WERI-Rb-1 (cell line): ENCODE data around the gene CBX8.

ENCODE experiments used
- DNase-seq: peaks from one replicate; pipeline ENCODE4 v3.0.0-alpha.2; 2020
- H3K27ac ChIP-seq: fragments of 250-450 bp; sonication (Bioruptor Pico); 2 replicates; pipeline ENCODE4 v1.5.1; 2020; ENCODE audit warnings: mild to moderate bottlenecking, moderate library complexity
- H3K27me3 ChIP-seq: fragments of 250-450 bp; sonication (Bioruptor Pico); 2 replicates; pipeline ENCODE4 v1.5.1; 2021; ENCODE audit warnings: mild to moderate bottlenecking, low read depth, moderate library complexity; ENCODE audit not compliant: insufficient read depth, severe bottlenecking
- H3K36me3 ChIP-seq: fragments of 250-450 bp; sonication (Bioruptor Pico); 2 replicates; pipeline ENCODE4 v1.5.1; 2020; ENCODE audit warnings: mild to moderate bottlenecking, moderate library complexity
- H3K4me3 ChIP-seq: 2 replicates; pipeline ENCODE4 v1.5.1; 2011; ENCODE audit warnings: low read depth, mild to moderate bottlenecking, control low read depth, low read length
- H3K9me3 ChIP-seq: fragments of 250-450 bp; sonication (Bioruptor Pico); 2 replicates; pipeline ENCODE4 v1.5.1; 2021; ENCODE audit warnings: mild to moderate bottlenecking, moderate library complexity; ENCODE audit not compliant: severe bottlenecking
- CTCF ChIP-seq: IDR thresholded peaks from 2 replicates; pipeline ENCODE4 v1.5.1; 2011; ENCODE audit warnings: low read depth, mild to moderate bottlenecking, control low read depth, inconsistent platforms, low read length

The CBX8 gene

GRCh38 chr17:79754370-79754769 lies 42.5 kb downstream of the CBX8 start:
- H3K27me3 ChIP-seq = no peaks in the 10 kb centered on the region
- TF ChIP-seq CTCF = no peak

DNA sequence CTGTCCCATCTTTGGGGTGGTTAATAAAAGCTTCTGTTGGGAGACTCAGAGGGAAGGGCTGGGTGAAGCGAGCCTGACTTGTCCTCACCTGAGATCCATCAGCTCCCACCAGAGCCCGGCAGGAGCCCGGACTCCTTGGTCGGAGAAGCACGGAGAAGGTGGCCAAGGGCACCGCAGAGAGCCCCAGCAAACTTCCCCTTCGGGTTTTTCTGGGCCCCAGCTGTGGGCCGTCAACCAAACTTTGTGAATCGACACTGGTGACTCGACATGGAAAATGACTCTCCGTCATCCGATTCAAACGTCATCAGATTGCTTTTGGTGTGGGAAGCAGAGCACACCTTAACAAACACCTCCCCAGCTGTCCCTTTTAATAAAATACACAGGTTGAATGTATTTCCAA lies 44.7 kb downstream of the CBX8 start:
- TF ChIP-seq CTCF = no peak
- H3K36me3 ChIP-seq = no peaks in the 10 kb centered on the region
- DNase-seq = no peak
- H3K27ac ChIP-seq = no peak overlapping the region
- peaks cover 19% of the 10 kb centered on the region for H3K27me3 ChIP-seq
- no peak overlapping the region for H3K4me3 ChIP-seq
- H3K9me3 ChIP-seq = no peaks in the 10 kb centered on the region

More at GRCh38 chr17:79754370-79754769, 42.5 kb downstream of the CBX8 start:
- Histone ChIP-seq H3K36me3 (no peaks in the 10 kb centered on the region), H3K27ac (no peak overlapping the region), H3K4me3 (no peak overlapping the region), H3K9me3 (no peaks in the 10 kb centered on the region)
- no peak for DNase-seq

DNA sequence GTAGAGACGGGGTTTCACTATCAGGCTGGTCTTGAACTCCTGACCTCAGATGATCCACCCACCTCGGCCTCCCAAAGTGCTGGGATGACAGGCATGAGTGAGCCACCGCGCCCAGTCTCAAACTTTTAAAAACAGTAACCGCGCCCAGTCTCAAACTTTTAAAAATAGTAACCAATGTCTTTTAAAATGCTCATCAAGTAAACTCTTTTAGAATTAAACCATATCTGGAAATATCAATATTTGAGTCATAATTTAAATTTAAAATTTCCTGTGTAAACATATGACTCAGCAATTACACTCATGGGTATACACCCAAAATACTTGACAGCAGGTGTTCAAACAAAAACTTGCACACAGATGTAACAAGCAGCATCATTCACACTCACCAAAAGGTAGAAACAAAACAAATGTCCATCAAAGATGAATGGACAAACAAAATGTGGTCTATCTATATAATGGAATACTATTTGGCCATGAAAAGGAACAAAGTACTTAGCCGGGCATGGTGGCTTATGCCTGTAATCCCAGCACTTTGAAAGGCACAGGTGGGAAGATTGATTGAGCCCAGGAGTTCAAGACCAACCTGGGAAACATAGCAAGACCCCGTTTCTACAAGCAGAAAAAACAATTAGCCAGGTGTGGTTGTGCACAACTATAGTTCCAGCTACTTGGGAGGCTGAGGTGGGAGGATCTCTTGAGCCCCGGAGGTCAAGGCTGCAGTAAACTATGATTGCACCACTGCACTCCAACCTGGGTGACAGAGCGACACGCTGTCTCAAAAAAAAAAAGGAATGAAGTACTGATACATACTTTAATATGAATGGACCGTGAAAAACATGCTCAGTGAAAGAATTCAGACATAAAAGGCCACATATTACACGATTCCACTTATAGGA lies 46.0 kb downstream of the CBX8 start:
- no peak for TF ChIP-seq CTCF
- H3K27ac ChIP-seq = no peak overlapping the region
- H3K4me3 ChIP-seq = no peak overlapping the region
- peaks cover 28% of the 10 kb centered on the region for H3K27me3 ChIP-seq
- no peaks in the 10 kb centered on the region for H3K36me3 ChIP-seq
- H3K9me3 ChIP-seq = no peaks in the 10 kb centered on the region
- no peak for DNase-seq

DNA sequence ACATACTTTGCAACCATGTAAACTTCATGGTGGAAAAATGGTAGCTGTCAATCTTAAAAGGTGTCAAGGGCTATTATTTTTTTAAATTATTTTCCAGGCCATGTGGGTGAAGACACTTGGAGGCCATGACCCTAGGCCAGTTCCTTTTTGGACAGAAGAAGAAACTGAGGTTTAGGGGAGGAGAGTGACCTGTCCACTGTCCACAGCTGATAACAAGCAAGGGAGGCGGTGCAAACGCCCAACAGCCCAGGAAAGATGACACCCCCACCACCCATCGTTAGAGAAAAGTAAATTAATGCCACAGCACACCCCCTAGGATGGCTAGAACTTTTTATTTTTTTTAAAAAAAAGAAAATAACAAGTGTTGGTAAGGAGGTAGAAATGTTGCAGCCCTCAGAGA lies 46.9 kb downstream of the CBX8 start:
- no peaks in the 10 kb centered on the region for H3K9me3 ChIP-seq
- TF ChIP-seq CTCF = no peak
- H3K36me3 ChIP-seq = no peaks in the 10 kb centered on the region
- H3K27ac ChIP-seq = no peak overlapping the region
- no peak for DNase-seq
- H3K4me3 ChIP-seq = no peak overlapping the region
- peaks cover 28% of the 10 kb centered on the region for H3K27me3 ChIP-seq

GRCh38 chr17:79749156-79749815 lies 47.6 kb downstream of the CBX8 start:
- Histone ChIP-seq H3K4me3 (no peak overlapping the region), H3K27me3 (peaks cover 28% of the 10 kb centered on the region), H3K27ac (no peak overlapping the region), H3K36me3 (no peaks in the 10 kb centered on the region), H3K9me3 (no peaks in the 10 kb centered on the region)
- DNase-seq = no peak
- TF ChIP-seq CTCF = no peak
